GM12874 (cell line): ENCODE results near the gene LRRIQ3.

Experiments
- TF ChIP-seq, protein P1 (sequence below): IDR thresholded peaks from 2 replicates; pipeline ENCODE4 v1.5.1; 2011; ENCODE audit warnings: low read depth, mild to moderate bottlenecking, control low read depth, low read length, moderate library complexity; ENCODE audit not compliant: insufficient read depth

Gene LRRIQ3

DNA sequence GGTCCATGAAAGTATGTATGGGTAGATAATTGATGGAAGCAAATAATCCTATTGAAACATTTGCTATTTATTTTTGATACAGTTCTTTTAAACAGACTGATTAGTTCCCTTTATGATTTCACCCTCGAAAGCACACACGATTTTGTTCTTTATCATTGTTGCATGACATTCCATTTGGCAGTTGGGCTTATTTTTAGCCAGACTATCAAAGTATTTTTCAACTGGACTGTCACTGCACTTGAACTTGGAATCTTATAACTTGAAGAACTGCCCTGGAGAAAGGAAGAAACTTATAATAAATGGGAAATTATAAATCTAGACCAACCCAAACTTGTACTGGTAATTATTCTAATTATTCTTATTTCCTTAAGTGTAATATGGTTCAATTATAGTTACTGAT is 37.2 kb upstream of the LRRIQ3 start, which contains the start of gene TNNI3K:
TNNI3K (plus strand) TSS at position 235 of the 400 bp plus-strand sequence; CDS start at position 300, 65 bp downstream.
- TF ChIP-seq, protein P1, sequence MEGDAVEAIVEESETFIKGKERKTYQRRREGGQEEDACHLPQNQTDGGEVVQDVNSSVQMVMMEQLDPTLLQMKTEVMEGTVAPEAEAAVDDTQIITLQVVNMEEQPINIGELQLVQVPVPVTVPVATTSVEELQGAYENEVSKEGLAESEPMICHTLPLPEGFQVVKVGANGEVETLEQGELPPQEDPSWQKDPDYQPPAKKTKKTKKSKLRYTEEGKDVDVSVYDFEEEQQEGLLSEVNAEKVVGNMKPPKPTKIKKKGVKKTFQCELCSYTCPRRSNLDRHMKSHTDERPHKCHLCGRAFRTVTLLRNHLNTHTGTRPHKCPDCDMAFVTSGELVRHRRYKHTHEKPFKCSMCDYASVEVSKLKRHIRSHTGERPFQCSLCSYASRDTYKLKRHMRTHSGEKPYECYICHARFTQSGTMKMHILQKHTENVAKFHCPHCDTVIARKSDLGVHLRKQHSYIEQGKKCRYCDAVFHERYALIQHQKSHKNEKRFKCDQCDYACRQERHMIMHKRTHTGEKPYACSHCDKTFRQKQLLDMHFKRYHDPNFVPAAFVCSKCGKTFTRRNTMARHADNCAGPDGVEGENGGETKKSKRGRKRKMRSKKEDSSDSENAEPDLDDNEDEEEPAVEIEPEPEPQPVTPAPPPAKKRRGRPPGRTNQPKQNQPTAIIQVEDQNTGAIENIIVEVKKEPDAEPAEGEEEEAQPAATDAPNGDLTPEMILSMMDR = no peak

DNA sequence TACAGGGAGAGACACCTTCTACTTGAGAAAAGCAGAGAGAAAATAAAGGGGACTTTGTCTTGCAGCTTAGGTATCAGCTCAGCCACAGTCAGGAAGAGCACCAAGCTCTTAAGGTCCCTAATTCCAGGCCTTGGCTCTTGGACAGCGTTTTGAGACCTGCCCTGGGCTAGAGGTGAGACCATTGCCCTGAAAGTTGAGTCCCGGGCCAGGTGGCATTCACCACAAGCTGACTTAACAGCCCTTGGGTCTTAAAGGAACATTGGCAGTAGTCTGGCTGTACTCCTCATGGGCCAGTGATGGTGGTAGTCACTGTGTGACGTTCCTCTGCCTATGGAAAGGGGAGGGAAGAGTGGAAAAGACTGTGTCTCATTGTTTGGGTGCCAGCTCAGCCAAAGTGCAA is 25.5 kb upstream of the LRRIQ3 start:
- TF ChIP-seq, protein P1 = no peak

DNA sequence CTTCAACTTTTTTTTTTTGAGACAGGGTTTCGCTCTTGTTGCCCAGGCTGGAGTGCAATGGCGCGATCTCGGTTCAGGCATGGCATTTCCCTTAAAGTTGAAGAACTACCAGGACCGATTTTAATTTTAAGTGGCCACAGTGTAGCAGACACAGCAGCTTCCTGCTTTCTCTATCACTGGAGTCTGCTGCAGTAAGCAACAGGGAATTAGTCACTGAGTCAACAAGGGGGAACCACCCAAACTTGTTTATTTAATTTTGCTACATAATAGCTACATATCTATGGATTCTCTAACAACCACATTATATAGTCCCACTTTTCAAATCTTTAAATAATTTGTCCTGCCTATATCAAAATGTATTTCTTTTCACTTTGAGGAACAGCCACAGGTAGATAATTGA is 24.7 kb upstream of the LRRIQ3 start:
- TF ChIP-seq, protein P1 = no peak

DNA sequence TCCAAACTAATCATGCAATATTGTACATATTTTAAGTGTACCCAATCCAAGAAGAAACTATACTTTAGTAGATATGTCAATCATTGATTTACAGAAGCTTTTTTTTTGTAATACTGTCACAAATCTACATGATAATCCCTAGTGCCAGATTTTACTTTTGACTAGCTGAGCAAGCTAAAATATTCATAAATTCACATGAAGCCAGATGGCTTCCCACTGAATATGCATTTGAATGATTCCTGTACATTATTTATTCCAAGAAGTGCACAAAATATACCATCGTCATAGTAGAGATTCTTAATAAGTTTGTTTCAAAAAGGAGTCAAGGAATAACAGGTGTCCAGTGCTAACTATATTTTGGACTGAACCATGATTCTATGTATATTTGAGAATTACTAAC is 17.3 kb upstream of the LRRIQ3 start:
- TF ChIP-seq, protein P1 = no peak

DNA sequence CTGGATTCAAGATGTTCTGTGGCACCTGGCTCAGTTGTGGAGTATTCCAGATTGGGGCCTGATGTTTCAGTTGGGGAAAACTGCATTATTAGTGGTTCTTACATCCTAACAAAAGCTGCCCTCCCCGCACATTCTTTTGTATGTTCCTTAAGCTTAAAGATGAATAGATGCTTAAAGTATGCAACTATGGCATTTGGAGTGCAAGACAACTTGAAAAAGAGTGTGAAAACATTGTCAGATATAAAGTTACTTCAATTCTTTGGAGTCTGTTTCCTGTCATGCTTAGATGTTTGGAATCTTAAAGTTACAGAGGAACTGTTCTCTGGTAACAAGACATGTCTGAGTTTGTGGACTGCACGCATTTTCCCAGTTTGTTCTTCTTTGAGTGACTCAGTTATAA is 7.3 kb upstream of the LRRIQ3 start:
- TF ChIP-seq, protein P1 = no peak

DNA sequence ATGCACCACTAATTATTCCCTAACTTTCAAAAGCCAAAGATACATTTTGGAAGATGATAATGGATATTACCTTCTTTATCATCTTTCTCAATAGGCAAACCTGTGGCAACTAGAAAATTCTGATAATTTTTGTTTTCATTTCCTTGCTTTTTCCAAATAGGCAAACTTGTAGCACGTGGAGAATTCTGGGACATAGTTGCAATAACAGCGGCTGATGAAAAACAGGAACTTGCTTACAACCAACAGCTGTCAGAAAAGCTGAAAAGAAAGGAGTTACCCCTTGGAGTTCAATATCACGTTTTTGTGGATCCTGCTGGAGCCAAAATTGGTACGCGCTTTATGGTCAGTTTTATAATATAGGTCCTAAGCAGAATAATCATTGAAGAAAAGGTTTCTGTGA is 1.5 kb upstream of the LRRIQ3 start:
- TF ChIP-seq, protein P1 = no peak

DNA sequence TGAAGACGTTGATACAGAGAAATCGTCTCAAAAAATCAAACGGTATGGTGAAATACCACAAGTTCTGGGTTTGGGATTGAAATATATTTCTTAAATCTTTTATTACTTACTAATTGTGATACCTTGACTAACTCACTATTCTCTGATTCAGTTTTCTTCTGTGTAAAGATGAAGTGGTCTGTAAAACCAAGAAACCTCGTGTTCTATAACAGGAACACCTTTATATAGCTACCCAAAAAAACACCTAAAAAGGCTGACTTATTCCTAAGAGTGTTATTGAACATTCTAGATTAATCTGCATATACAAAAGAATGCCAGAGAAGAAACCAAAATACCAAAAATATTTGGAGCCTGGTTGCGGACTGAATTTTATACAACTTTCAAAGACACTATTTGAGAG is 721 bp downstream of the LRRIQ3 start:
- TF ChIP-seq, protein P1 = no peak

DNA sequence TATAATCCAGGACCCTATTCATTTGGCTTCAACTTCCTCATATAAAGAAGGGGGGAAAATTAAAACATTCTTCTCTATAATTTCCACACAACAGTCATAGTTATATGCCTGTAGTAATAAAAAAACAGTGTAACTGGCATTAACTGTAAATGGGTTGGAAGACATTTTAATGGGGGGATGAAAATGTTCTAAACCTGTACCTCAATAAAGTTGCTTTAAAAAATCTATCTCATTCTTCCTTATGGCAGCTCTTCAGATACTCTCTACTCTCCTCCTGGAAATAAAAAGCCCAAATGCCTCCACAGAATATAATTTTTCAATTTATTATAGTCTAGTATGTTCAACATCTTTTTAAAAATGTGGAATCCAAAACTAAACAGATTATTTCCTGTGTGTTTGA is 2.6 kb downstream of the LRRIQ3 start:
- TF ChIP-seq, protein P1 = no peak
